Left lung (tissue), 10 donors: Measurements from ENCODE around the gene OXNAD1. TPM values are rescaled to one million over a fixed set of nuclear protein-coding genes. Genes with fewer than 3 reads are reported as not detected.

Experiments used
- ATAC-seq: fragments of 200-7000 bp; cut with Tn5 transposase; one replicate; pipeline ENCODE4 v1.9.1; 2020; ENCODE audit warnings: moderate library complexity
- DNase-seq, 4 donors: peaks; one replicate each; pipeline ENCODE4 v3.0.0-alpha.2; 2013 to 2020
- H3K27ac ChIP-seq, 2 donors: fragments of 200-600 bp; sonication (generic) in 1 of 2; one replicate each; pipeline versions ENCODE4 v1.5.0 to v1.8.0; 2020 to 2021
- H3K27me3 ChIP-seq, 2 donors: fragments of 200-600 bp; sonication (generic) in 1 of 2; one replicate each; pipeline versions ENCODE4 v1.5.0 to v1.8.0; 2020 to 2021
- H3K36me3 ChIP-seq, 2 donors: fragments of 200-600 bp; sonication (generic) in 1 of 2; one replicate each; pipeline versions ENCODE4 v1.5.0 to v1.8.0; 2020 to 2021
- H3K4me1 ChIP-seq, 2 donors: fragments of 200-600 bp; one replicate each; pipeline ENCODE4 v1.8.0; 2021
- H3K4me3 ChIP-seq, 2 donors: fragments of 200-600 bp; sonication (generic) in 1 of 2; one replicate each; pipeline versions ENCODE4 v1.5.0 to v1.8.0; 2020 to 2021; ENCODE audit warnings: mild to moderate bottlenecking in 1 of 2
- H3K9me3 ChIP-seq, 2 donors: fragments of 200-600 bp; sonication (generic) in 1 of 2; one replicate each; pipeline versions ENCODE4 v1.5.0 to v1.8.0; 2020 to 2021
- intact Hi-C, 2 donors: fragments of 100-400 bp; cut with DNase I; formaldehyde crosslinking; loops; one replicate each; pipeline versions ENCODE4 v1.11.2 to v1.14.2; 2022
- polyA plus RNA-seq, 6 donors: library from polyadenylated mRNA; unstranded; fragments of 120-200 nt; gene quantifications; one replicate each; pipeline ENCODE4 v1.2.1, GENCODE V29; 2013; ENCODE audit not compliant: insufficient read length in 6 of 6
- total RNA-seq, 2 donors: library from RNA; stranded (reverse); fragmentation: NEBNext Ultra II Directional; extraction: Animal tissue kit (Norgen Biotek cat#: 25700); gene quantifications; one replicate each; pipeline ENCODE4 v1.2.1, GENCODE V29; 2021
- TF ChIP-seq, protein P1 (sequence below), 2 donors: fragments of 200-600 bp; sonication (generic) in 1 of 2; IDR thresholded peaks; one replicate each; pipeline versions ENCODE4 v1.5.0 to v1.8.0; 2021; ENCODE audit warnings: antibody characterized with exemption in 2 of 2
- donor health status: DM: no; HTN: yes; CAD: no.
- donor health status: DM: no; HTN: no; CAD: no.

Gene OXNAD1
- total and polyA plus RNA-seq, 8 donors: 8.4 to 14.3 (median 11.9) TPM

DNA sequence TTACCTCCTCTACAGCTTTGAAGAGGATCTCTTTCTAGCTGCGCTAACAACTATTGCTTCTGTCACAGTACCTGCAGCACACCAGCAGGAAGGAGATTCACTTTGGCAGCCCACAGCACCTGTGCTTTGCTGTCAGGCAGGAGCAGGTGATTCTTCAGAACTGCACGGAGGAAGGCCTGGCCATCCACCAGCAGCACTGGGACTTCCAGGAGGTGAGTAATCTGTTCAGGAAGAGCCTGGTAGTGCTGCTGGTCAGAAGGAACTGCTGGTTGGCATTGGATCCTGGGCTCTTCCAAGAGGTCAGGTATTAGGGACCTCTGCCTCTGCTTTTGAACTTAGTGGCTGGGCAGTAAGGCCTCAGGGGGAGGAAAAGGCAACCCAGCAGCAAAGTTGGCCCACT is 42.5 kb upstream of the OXNAD1 start:
- Histone ChIP-seq H3K9me3 (no peaks in the 10 kb centered on the region), H3K4me3 (no peak overlapping the region), H3K4me1 (no peaks in the 10 kb centered on the region), H3K27me3 (no peaks in the 10 kb centered on the region), H3K27ac (no peak overlapping the region), H3K36me3 (no peaks in the 10 kb centered on the region)
- intact Hi-C loops: no loop called here
- DNase-seq: no peak
- no peak for ATAC-seq
- TF ChIP-seq, protein P1, sequence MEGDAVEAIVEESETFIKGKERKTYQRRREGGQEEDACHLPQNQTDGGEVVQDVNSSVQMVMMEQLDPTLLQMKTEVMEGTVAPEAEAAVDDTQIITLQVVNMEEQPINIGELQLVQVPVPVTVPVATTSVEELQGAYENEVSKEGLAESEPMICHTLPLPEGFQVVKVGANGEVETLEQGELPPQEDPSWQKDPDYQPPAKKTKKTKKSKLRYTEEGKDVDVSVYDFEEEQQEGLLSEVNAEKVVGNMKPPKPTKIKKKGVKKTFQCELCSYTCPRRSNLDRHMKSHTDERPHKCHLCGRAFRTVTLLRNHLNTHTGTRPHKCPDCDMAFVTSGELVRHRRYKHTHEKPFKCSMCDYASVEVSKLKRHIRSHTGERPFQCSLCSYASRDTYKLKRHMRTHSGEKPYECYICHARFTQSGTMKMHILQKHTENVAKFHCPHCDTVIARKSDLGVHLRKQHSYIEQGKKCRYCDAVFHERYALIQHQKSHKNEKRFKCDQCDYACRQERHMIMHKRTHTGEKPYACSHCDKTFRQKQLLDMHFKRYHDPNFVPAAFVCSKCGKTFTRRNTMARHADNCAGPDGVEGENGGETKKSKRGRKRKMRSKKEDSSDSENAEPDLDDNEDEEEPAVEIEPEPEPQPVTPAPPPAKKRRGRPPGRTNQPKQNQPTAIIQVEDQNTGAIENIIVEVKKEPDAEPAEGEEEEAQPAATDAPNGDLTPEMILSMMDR (IDR thresholded peaks at IDR 0.05): no peak

DNA sequence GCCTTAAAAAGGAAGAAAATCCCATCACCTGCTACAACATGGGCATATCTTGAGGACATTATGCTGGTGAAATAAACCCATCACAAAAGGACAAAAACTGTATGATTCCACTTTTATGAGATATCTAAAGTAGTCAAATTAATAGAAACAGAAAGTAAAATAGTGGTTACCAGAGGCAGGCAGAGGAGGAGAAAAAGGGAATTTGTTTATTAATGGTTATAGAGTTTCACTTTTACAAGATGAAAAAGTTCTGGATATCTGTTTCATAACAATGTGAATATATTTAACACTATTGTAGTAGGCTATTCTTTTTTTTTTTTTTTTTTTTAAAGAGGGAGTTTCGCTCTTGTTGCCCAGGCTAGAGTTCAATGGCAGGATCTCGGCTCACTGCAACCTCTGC is 40.7 kb upstream of the OXNAD1 start:
- no peaks in the 10 kb centered on the region for H3K27me3 ChIP-seq
- intact Hi-C loops: no loop called here
- no peaks in the 10 kb centered on the region for H3K36me3 ChIP-seq
- H3K9me3 ChIP-seq: no peaks in the 10 kb centered on the region
- ATAC-seq (no peak), DNase-seq (no peak)
- H3K27ac ChIP-seq: no peak overlapping the region
- H3K4me1 ChIP-seq: no peaks in the 10 kb centered on the region
- no peak overlapping the region for H3K4me3 ChIP-seq
- TF ChIP-seq, protein P1 (IDR thresholded peaks at IDR 0.05): no peak

DNA sequence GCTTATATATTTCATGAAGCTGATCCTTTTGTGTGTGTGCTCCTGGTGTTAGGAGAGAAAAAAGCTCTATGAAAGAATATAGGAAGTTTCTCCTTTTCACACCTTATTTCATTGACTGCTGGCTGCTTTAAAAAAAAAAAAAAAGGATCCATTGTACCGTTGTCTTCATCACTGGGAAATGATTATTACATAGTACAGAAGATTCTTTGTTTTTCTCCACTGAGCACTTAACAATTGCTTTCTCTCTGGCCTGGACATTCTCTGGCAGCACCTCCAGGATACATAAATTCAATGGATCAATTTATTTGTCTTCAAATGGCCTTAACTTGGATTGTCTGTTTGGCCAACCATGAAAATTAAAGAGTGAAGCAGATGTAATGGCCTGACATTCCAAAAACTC is 37.4 kb upstream of the OXNAD1 start:
- no peaks in the 10 kb centered on the region for H3K36me3 ChIP-seq
- H3K4me3 ChIP-seq: no peak overlapping the region
- intact Hi-C loops: no loop called here
- no peaks in the 10 kb centered on the region for H3K9me3 ChIP-seq
- ATAC-seq: no peak
- TF ChIP-seq, protein P1 (IDR thresholded peaks at IDR 0.05): no peak
- H3K27ac ChIP-seq: no peak overlapping the region
- DNase-seq: no peak
- no peaks in the 10 kb centered on the region for H3K4me1 ChIP-seq
- H3K27me3 ChIP-seq: no peaks in the 10 kb centered on the region

DNA sequence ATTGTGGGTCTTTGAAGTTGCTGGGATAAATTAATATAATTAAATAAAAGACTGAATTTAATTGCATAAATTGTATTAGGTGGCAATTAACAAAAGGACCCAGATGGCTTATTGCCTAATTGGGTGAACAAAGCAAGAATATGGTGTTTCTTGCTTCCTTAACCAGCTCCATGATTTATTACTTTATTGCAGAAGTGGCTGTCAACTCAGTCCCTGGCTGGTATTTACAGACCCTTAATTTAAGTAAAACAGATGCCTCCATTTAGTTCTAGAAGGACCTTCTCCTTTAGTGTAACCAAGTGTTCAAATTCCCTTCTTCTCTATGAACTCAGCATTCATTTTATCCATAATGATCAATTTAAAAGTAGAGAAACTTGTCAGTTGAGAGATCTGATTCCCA is 35.3 kb upstream of the OXNAD1 start:
- Histone ChIP-seq H3K4me1 (no peaks in the 10 kb centered on the region), H3K27me3 (no peaks in the 10 kb centered on the region), H3K36me3 (no peaks in the 10 kb centered on the region), H3K9me3 (no peaks in the 10 kb centered on the region), H3K4me3 (no peak overlapping the region), H3K27ac (no peak overlapping the region)
- no peak for ATAC-seq
- TF ChIP-seq, protein P1 (IDR thresholded peaks at IDR 0.05): no peak
- intact Hi-C loops: no loop called here
- no peak for DNase-seq

DNA sequence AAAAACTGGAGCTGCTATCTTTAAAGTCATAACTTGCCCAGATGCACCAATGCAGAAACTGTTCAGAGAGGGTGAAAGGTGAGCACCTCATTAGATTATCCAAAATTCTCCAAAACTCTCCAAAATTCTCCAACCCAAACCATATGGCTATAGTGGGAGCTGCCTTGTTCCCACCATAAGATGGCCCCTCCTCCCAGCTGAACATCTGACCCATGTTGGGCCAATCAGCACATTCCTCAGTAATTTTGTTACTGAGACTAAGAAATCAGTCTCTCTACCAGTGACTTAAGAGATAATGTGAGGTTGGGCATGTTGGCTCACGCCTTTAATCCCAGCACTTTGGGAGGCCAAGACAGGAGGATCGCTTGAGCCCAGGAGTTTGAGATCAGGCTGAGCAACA is 33.0 kb upstream of the OXNAD1 start:
- DNase-seq (no peak), ATAC-seq (no peak)
- Histone ChIP-seq H3K27ac (no peak overlapping the region), H3K4me1 (no peaks in the 10 kb centered on the region), H3K4me3 (no peak overlapping the region), H3K9me3 (no peaks in the 10 kb centered on the region), H3K36me3 (no peaks in the 10 kb centered on the region), H3K27me3 (no peaks in the 10 kb centered on the region)
- intact Hi-C loops: no loop called here
- TF ChIP-seq, protein P1 (IDR thresholded peaks at IDR 0.05): no peak
